Activated naive CD8-positive, alpha-beta T cell treated with anti-CD3 and anti-CD28 coated beads, Interleukin-2, amount 10 ng/mL, durations not matched to agents 7 days and 5 days (primary cell): ENCODE data around the gene MEOX2. TPM values are rescaled to one million over a fixed set of nuclear protein-coding genes. Genes with fewer than 3 reads are reported as not detected.

Experiments
- ATAC-seq: fragments of 150-1000 bp; cut with Tn5 transposase; one replicate; pipeline ENCODE4 v1.10.0; 2021; ENCODE audit warnings: low read depth, moderate library complexity
- POLR2A ChIA-PET: fragments of 350-600 bp; sonication (Branson Sonifier 250); formaldehyde crosslinking; loops from one replicate; lab custom pipeline; 2021; ENCODE audit warnings: antibody characterized with exemption; lab: Charles Lee
- DNase-seq: peaks from one replicate; pipeline ENCODE4 v3.0.0; 2021
- H3K27ac Mint-ChIP-seq: one replicate; pipeline ENCODE4 v1.8.0; 2022; ENCODE audit warnings: mild to moderate bottlenecking, mixed read lengths
- H3K27me3 Mint-ChIP-seq: one replicate; pipeline ENCODE4 v1.8.0; 2022; ENCODE audit warnings: mild to moderate bottlenecking, moderate library complexity, mixed read lengths
- H3K36me3 Mint-ChIP-seq: one replicate; pipeline ENCODE4 v1.8.0; 2021; ENCODE audit warnings: mild to moderate bottlenecking, mixed read lengths
- H3K4me1 Mint-ChIP-seq: one replicate; pipeline ENCODE4 v1.8.0; 2021; ENCODE audit warnings: mixed read lengths
- H3K4me3 Mint-ChIP-seq: one replicate; pipeline ENCODE4 v1.8.0; 2022; ENCODE audit warnings: mild to moderate bottlenecking, moderate library complexity, mixed read lengths
- H3K9me3 Mint-ChIP-seq: one replicate; pipeline ENCODE4 v1.8.0; 2021; ENCODE audit warnings: mixed read lengths
- total RNA-seq, 2 experiments: library from RNA; stranded (reverse); gene quantifications; one replicate each; pipeline ENCODE4 v1.2.3, GENCODE V29; 2021

Gene MEOX2
- total RNA-seq, 2 experiments from 2014 or later, result not detected

- POLR2A ChIA-PET, result no interaction called here
- H3K4me3 Mint-ChIP-seq, result no peak overlapping the region
- DNase-seq, result no peak
- no peaks in the 10 kb centered on the region for H3K36me3 Mint-ChIP-seq
- no peaks in the 10 kb centered on the region for H3K27me3 Mint-ChIP-seq
- no peaks in the 10 kb centered on the region for H3K9me3 Mint-ChIP-seq
- no peaks in the 10 kb centered on the region for H3K4me1 Mint-ChIP-seq
- ATAC-seq, result no peak
- H3K27ac Mint-ChIP-seq, result no peak overlapping the region
These were observed 65.8 kb downstream of the MEOX2 start for GRCh38 chr7:15620491-15621185.

- no peaks in the 10 kb centered on the region for H3K4me1 Mint-ChIP-seq
- POLR2A ChIA-PET, result no interaction called here
- H3K9me3 Mint-ChIP-seq, result no peaks in the 10 kb centered on the region
- H3K36me3 Mint-ChIP-seq, result no peaks in the 10 kb centered on the region
- H3K27ac Mint-ChIP-seq, result no peak overlapping the region
- H3K4me3 Mint-ChIP-seq, result no peak overlapping the region
- DNase-seq (no peak), ATAC-seq (no peak)
- no peaks in the 10 kb centered on the region for H3K27me3 Mint-ChIP-seq
These were observed 68.2 kb downstream of the MEOX2 start for GRCh38 chr7:15618275-15618674.

- no peak for ATAC-seq
- no peak for DNase-seq
- Mint-ChIP-seq H3K4me3 (no peak overlapping the region), H3K9me3 (no peaks in the 10 kb centered on the region), H3K4me1 (no peaks in the 10 kb centered on the region), H3K36me3 (no peaks in the 10 kb centered on the region), H3K27me3 (no peaks in the 10 kb centered on the region), H3K27ac (no peak overlapping the region)
- POLR2A ChIA-PET, result no interaction called here
These were observed 74.3 kb downstream of the MEOX2 start for GRCh38 chr7:15612205-15612604.

- Mint-ChIP-seq H3K27me3 (no peaks in the 10 kb centered on the region), H3K9me3 (no peaks in the 10 kb centered on the region), H3K36me3 (no peaks in the 10 kb centered on the region), H3K27ac (no peak overlapping the region), H3K4me3 (no peak overlapping the region), H3K4me1 (no peaks in the 10 kb centered on the region)
- ATAC-seq, result no peak
- POLR2A ChIA-PET, result no interaction called here
- no peak for DNase-seq
These were observed 76.0 kb downstream of the MEOX2 start for GRCh38 chr7:15610503-15610902.

- ATAC-seq (no peak), DNase-seq (no peak)
- Mint-ChIP-seq H3K27ac (no peak overlapping the region), H3K4me3 (no peak overlapping the region), H3K27me3 (no peaks in the 10 kb centered on the region), H3K9me3 (no peaks in the 10 kb centered on the region), H3K4me1 (no peaks in the 10 kb centered on the region), H3K36me3 (no peaks in the 10 kb centered on the region)
- POLR2A ChIA-PET, result no interaction called here
These were observed 77.2 kb downstream of the MEOX2 start for GRCh38 chr7:15609287-15609686.

- H3K4me3 Mint-ChIP-seq, result no peak overlapping the region
- DNase-seq, result no peak
- POLR2A ChIA-PET, result no interaction called here
- no peaks in the 10 kb centered on the region for H3K9me3 Mint-ChIP-seq
- no peaks in the 10 kb centered on the region for H3K27me3 Mint-ChIP-seq
- H3K27ac Mint-ChIP-seq, result no peak overlapping the region
- H3K4me1 Mint-ChIP-seq, result no peaks in the 10 kb centered on the region
- no peak for ATAC-seq
- no peaks in the 10 kb centered on the region for H3K36me3 Mint-ChIP-seq
These were observed 78.8 kb downstream of the MEOX2 start for GRCh38 chr7:15607529-15608210.

- ATAC-seq, result no peak
- POLR2A ChIA-PET, result no interaction called here
- H3K9me3 Mint-ChIP-seq, result no peaks in the 10 kb centered on the region
- H3K36me3 Mint-ChIP-seq, result no peaks in the 10 kb centered on the region
- no peaks in the 10 kb centered on the region for H3K4me1 Mint-ChIP-seq
- H3K27me3 Mint-ChIP-seq, result no peaks in the 10 kb centered on the region
- no peak overlapping the region for H3K27ac Mint-ChIP-seq
- H3K4me3 Mint-ChIP-seq, result no peak overlapping the region
- DNase-seq, result no peak
These were observed 79.9 kb downstream of the MEOX2 start for GRCh38 chr7:15606561-15606960.

- no peaks in the 10 kb centered on the region for H3K27me3 Mint-ChIP-seq
- DNase-seq (no peak), ATAC-seq (no peak)
- H3K27ac Mint-ChIP-seq, result no peak overlapping the region
- H3K9me3 Mint-ChIP-seq, result peaks cover 1% of the 10 kb centered on the region
- H3K36me3 Mint-ChIP-seq, result no peaks in the 10 kb centered on the region
- H3K4me1 Mint-ChIP-seq, result no peaks in the 10 kb centered on the region
- H3K4me3 Mint-ChIP-seq, result no peak overlapping the region
- POLR2A ChIA-PET, result no interaction called here
These were observed 82.3 kb downstream of the MEOX2 start for GRCh38 chr7:15604166-15604565.

- H3K27me3 Mint-ChIP-seq, result no peaks in the 10 kb centered on the region
- H3K36me3 Mint-ChIP-seq, result no peaks in the 10 kb centered on the region
- H3K4me1 Mint-ChIP-seq, result no peaks in the 10 kb centered on the region
- peaks cover 1% of the 10 kb centered on the region for H3K9me3 Mint-ChIP-seq
- DNase-seq (no peak), ATAC-seq (no peak)
- H3K27ac Mint-ChIP-seq, result no peak overlapping the region
- H3K4me3 Mint-ChIP-seq, result no peak overlapping the region
- POLR2A ChIA-PET, result no interaction called here
These were observed 83.4 kb downstream of the MEOX2 start for GRCh38 chr7:15603124-15603523.

GRCh38 chr7:15602236-15602635 is 84.2 kb downstream of the MEOX2 start:
- Mint-ChIP-seq H3K27ac (no peak overlapping the region), H3K36me3 (no peaks in the 10 kb centered on the region), H3K4me3 (no peak overlapping the region), H3K9me3 (peaks cover 1% of the 10 kb centered on the region), H3K4me1 (no peaks in the 10 kb centered on the region), H3K27me3 (no peaks in the 10 kb centered on the region)
- DNase-seq, result no peak
- POLR2A ChIA-PET, result no interaction called here
- ATAC-seq, result no peak

- POLR2A ChIA-PET, result no interaction called here
These were observed 85.3 kb downstream of the MEOX2 start for GRCh38 chr7:15601175-15601574.

GRCh38 chr7:15600298-15600697 is 86.2 kb downstream of the MEOX2 start:
- H3K9me3 Mint-ChIP-seq, result peaks cover 1% of the 10 kb centered on the region
- no peak overlapping the region for H3K4me3 Mint-ChIP-seq
- no peak overlapping the region for H3K27ac Mint-ChIP-seq
- no peaks in the 10 kb centered on the region for H3K36me3 Mint-ChIP-seq
- DNase-seq, result no peak
- no peaks in the 10 kb centered on the region for H3K27me3 Mint-ChIP-seq
- POLR2A ChIA-PET, result no interaction called here
- no peaks in the 10 kb centered on the region for H3K4me1 Mint-ChIP-seq
- no peak for ATAC-seq

More at GRCh38 chr7:15601175-15601574, 85.3 kb downstream of the MEOX2 start:
- H3K36me3 Mint-ChIP-seq, result no peaks in the 10 kb centered on the region
- DNase-seq (no peak), ATAC-seq (no peak)
- H3K9me3 Mint-ChIP-seq, result peaks cover 1% of the 10 kb centered on the region
- no peak overlapping the region for H3K27ac Mint-ChIP-seq
- no peaks in the 10 kb centered on the region for H3K27me3 Mint-ChIP-seq
- H3K4me3 Mint-ChIP-seq, result no peak overlapping the region
- H3K4me1 Mint-ChIP-seq, result no peaks in the 10 kb centered on the region

GRCh38 chr7:15594461-15594860 is 92.0 kb downstream of the MEOX2 start:
- Mint-ChIP-seq H3K4me1 (no peaks in the 10 kb centered on the region), H3K36me3 (no peaks in the 10 kb centered on the region), H3K9me3 (no peaks in the 10 kb centered on the region)

GRCh38 chr7:15593382-15593781 is 93.1 kb downstream of the MEOX2 start:
- Mint-ChIP-seq H3K9me3 (no peaks in the 10 kb centered on the region), H3K4me1 (no peaks in the 10 kb centered on the region), H3K27ac (no peak overlapping the region), H3K36me3 (no peaks in the 10 kb centered on the region), H3K4me3 (no peak overlapping the region), H3K27me3 (no peaks in the 10 kb centered on the region)
- ATAC-seq, result no peak
- POLR2A ChIA-PET, result no interaction called here
- no peak for DNase-seq

More at GRCh38 chr7:15594461-15594860, 92.0 kb downstream of the MEOX2 start:
- Mint-ChIP-seq H3K27me3 (no peaks in the 10 kb centered on the region), H3K4me3 (no peak overlapping the region), H3K27ac (no peak overlapping the region)
- POLR2A ChIA-PET, result no interaction called here
- ATAC-seq, result no peak
- no peak for DNase-seq
